ENCODE data around the gene ZNF577. TPM values are rescaled to one million over a fixed set of nuclear protein-coding genes. Genes with fewer than 3 reads are reported as not detected.

The ZNF577 gene
- total RNA-seq, 1 experiment from 2014 or later, result 6.3 TPM

DNA sequence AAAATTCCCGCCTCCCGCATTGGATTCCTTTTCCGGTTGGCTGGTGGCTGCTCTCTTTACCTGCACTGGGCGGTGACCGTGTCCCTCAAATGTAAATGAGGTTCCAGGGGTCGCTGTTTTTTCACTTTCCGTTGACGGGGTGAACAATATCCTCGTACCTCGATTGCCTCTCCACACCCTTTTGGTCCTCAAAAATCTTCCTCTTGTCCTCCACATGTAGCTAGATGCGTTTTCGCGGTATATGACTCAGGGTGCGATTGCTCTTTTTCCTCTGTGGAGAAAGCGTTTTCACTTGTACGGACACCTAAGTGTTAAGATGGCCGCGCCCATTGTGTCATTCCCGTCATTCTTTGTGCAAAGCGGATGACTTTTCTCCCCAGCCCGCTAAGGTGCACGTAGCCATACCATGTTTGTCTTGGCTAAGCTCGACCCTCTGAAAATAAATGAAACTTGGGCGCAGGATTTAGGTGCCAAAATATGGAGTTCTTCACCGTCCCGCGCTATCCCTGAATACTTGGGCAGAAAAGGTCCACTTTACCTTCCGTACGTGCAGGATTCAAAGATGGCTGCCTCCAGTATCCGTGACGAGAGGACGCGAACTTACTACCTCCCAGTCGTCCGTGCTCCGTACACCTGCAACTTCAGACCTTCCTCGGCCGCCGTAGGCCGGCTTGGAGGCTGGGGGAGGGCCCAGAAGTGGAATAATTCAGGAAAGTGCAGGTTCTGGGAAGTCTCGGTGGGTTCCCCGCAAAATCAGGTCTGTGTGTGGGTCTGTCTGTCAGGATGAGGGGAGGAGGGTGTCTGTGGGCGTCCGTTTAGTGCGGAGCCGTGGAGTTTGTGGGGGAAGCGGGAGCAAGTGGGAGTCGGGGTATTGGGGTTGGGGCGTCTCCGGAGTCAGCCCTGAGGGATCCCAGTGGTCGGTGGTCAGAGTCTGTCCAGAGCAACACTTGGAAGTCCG lies 39.3 kb upstream of the ZNF577 start, which contains the start of gene ZNF613:
ZNF613 (plus strand) TSS at position 689 of the 958 bp plus-strand sequence. CDS start 8,749 bp downstream, outside the sequence.
- peak within 1 kb of the TSS; percentile 89 for H3K27ac Mint-ChIP-seq (ENCODE audit: low read depth, unreplicated experiment)
- peak; percentile 95 for DNase-seq (ENCODE audit: unreplicated experiment)
- intact Hi-C loops (cut with micrococcal nuclease), result loop anchor here (2.0 to 10.0 kb wide), 3 partner anchors 60 to 308 kb away; partner anchors contain the start of genes ZNF350 and ZNF432
- H3K4me1 Mint-ChIP-seq (ENCODE audit: insufficient read depth, unreplicated experiment), result peaks cover 9% of the 10 kb centered on the region
- BruUV-seq (replicated peaks), result no TSS peak
- peaks cover 10% of the 10 kb centered on the region for H3K9me3 Mint-ChIP-seq (ENCODE audit: unreplicated experiment)
- ChIA-PET CTCF (interaction anchor here (0.5 to 0.6 kb wide), 3 partner anchors 12 to 83 kb away, joined by 3 read pairs; partner anchors contain the start of gene ZNF649), POLR2A (interaction anchor here (0.8 to 1.4 kb wide), 5 partner anchors 14 to 1025 kb away, joined by 3 to 7 read pairs (median 4); partner anchors contain the start of gene ZNF432)
- H3K36me3 Mint-ChIP-seq (ENCODE audit: insufficient read depth, unreplicated experiment), result peaks cover 27% of the 10 kb centered on the region
- no peaks in the 10 kb centered on the region for H3K27me3 Mint-ChIP-seq (ENCODE audit: insufficient read depth, unreplicated experiment)
- TF ChIP-seq, protein P1, sequence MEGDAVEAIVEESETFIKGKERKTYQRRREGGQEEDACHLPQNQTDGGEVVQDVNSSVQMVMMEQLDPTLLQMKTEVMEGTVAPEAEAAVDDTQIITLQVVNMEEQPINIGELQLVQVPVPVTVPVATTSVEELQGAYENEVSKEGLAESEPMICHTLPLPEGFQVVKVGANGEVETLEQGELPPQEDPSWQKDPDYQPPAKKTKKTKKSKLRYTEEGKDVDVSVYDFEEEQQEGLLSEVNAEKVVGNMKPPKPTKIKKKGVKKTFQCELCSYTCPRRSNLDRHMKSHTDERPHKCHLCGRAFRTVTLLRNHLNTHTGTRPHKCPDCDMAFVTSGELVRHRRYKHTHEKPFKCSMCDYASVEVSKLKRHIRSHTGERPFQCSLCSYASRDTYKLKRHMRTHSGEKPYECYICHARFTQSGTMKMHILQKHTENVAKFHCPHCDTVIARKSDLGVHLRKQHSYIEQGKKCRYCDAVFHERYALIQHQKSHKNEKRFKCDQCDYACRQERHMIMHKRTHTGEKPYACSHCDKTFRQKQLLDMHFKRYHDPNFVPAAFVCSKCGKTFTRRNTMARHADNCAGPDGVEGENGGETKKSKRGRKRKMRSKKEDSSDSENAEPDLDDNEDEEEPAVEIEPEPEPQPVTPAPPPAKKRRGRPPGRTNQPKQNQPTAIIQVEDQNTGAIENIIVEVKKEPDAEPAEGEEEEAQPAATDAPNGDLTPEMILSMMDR (IDR thresholded peaks at IDR 0.05; ENCODE audit: unreplicated experiment), result no peak
- H3K4me3 Mint-ChIP-seq (ENCODE audit: unreplicated experiment), result peak within 1 kb of the TSS; percentile 91

DNA sequence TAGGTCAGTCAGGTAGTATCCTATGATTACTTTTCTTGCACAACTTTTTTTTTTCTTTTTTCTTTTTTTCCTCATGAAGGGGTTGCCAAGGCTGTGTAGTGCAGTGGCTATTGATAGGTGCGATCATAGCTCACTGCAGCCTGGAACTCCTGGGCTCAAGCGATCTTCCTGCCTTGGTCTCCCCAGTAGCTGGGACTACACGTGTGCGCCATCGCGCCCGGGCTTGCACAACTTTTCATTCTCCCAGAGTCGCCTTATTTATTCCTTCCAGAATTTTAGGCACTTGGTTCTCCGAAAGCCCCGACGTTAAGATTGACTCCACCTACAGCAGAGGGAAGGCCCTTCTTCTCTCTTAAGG lies 38.7 kb upstream of the ZNF577 start:
- peak overlapping the region; percentile 91 for H3K4me3 Mint-ChIP-seq (ENCODE audit: unreplicated experiment)
- BruUV-seq (replicated peaks), result no TSS peak
- no peaks in the 10 kb centered on the region for H3K27me3 Mint-ChIP-seq (ENCODE audit: insufficient read depth, unreplicated experiment)
- H3K9me3 Mint-ChIP-seq (ENCODE audit: unreplicated experiment), result peaks cover 9% of the 10 kb centered on the region
- H3K36me3 Mint-ChIP-seq (ENCODE audit: insufficient read depth, unreplicated experiment), result peaks cover 21% of the 10 kb centered on the region
- no peak for DNase-seq (ENCODE audit: unreplicated experiment)
- CTCF ChIA-PET, result no interaction called here
- intact Hi-C loops (cut with micrococcal nuclease), result loop anchor here (2.0 to 10.0 kb wide), 3 partner anchors 60 to 308 kb away; partner anchors contain the start of genes ZNF350 and ZNF432
- TF ChIP-seq, protein P1 (IDR thresholded peaks at IDR 0.05; ENCODE audit: unreplicated experiment), result no peak
- H3K27ac Mint-ChIP-seq (ENCODE audit: low read depth, unreplicated experiment), result peak overlapping the region; percentile 89
- H3K4me1 Mint-ChIP-seq (ENCODE audit: insufficient read depth, unreplicated experiment), result peaks cover 9% of the 10 kb centered on the region
- POLR2A ChIA-PET, result interaction anchor here (0.8 to 1.4 kb wide), 4 partner anchors 15 to 168 kb away, joined by 3 to 7 read pairs (median 4); partner anchors contain the start of gene ZNF432

DNA sequence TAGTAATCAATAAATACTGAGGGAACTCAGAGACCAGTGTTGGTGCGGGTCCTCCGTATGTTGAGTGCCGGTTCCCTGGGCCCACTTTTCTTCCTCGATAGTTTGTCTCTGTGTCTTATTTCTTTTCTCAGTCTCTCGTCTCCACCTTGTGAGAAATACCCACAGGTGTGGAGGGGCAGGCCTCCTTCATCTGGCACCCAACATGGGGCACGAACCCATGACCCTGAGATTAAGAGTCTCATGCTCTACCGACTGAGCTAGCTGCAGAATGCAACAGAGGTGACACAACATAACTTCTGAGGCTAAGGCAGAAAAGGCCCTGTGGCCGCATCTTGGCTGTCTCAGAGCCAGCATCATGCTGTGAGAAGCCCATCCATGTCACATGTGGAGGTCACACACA lies 34.2 kb upstream of the ZNF577 start:
- intact Hi-C loops (cut with micrococcal nuclease), result loop anchor here (10.0 kb wide), 2 partner anchors 123 to 313 kb away; partner anchors contain the start of gene ZNF432
- Mint-ChIP-seq H3K4me3 (ENCODE audit: unreplicated experiment) (no peak overlapping the region), H3K4me1 (ENCODE audit: insufficient read depth, unreplicated experiment) (no peaks in the 10 kb centered on the region), H3K27me3 (ENCODE audit: insufficient read depth, unreplicated experiment) (no peaks in the 10 kb centered on the region), H3K27ac (ENCODE audit: low read depth, unreplicated experiment) (no peak overlapping the region), H3K36me3 (ENCODE audit: insufficient read depth, unreplicated experiment) (peaks cover 6% of the 10 kb centered on the region), H3K9me3 (ENCODE audit: unreplicated experiment) (peaks cover 18% of the 10 kb centered on the region)
- TF ChIP-seq, protein P1 (IDR thresholded peaks at IDR 0.05; ENCODE audit: unreplicated experiment), result no peak
- ChIA-PET POLR2A (no interaction called here), CTCF (no interaction called here)
- BruUV-seq (replicated peaks), result no TSS peak
- peak; percentile 9 for DNase-seq (ENCODE audit: unreplicated experiment)

DNA sequence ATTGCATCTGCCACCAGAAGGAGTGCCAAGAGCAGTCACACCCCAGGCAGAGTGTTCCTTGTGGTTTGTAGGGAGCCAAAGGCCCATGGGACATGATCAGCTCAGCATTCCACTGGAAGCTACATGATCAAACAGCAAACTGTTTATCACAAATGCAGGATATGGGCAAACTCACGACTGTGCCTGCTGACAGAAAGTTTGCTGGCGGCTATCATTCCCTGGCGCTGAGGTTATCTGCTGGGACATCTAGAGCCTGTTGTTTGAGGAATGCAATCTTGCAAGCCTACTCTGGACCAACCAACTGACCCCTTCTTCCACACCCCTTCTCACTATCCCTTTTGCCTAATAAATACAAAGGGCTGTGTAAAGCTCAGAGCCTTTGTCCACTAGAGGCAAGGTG lies 31.9 kb upstream of the ZNF577 start:
- TF ChIP-seq, protein P1 (IDR thresholded peaks at IDR 0.05; ENCODE audit: unreplicated experiment), result no peak
- peaks cover 28% of the 10 kb centered on the region for H3K9me3 Mint-ChIP-seq (ENCODE audit: unreplicated experiment)
- no peak overlapping the region for H3K4me3 Mint-ChIP-seq (ENCODE audit: unreplicated experiment)
- no peak overlapping the region for H3K27ac Mint-ChIP-seq (ENCODE audit: low read depth, unreplicated experiment)
- DNase-seq (ENCODE audit: unreplicated experiment), result no peak
- POLR2A ChIA-PET, result no interaction called here
- CTCF ChIA-PET, result interaction anchor here (0.5 kb wide), 1 partner anchor 262 kb away, joined by 3 read pairs; no protein-coding TSS in a partner anchor
- intact Hi-C loops (cut with micrococcal nuclease), result loop anchor here (10.0 kb wide), 2 partner anchors 125 to 315 kb away; partner anchors contain the start of gene ZNF432
- H3K36me3 Mint-ChIP-seq (ENCODE audit: insufficient read depth, unreplicated experiment), result peaks cover 6% of the 10 kb centered on the region
- H3K4me1 Mint-ChIP-seq (ENCODE audit: insufficient read depth, unreplicated experiment), result no peaks in the 10 kb centered on the region
- H3K27me3 Mint-ChIP-seq (ENCODE audit: insufficient read depth, unreplicated experiment), result no peaks in the 10 kb centered on the region
- BruUV-seq (replicated peaks), result no TSS peak

Data from MCF 10A (cell line).